IPS-NIHi7 (cell line): ENCODE results near the gene RFT1.
"Not testable (repeated sequence)": the region's sequence is repeated elsewhere in the genome, so short reads cannot be mapped to it uniquely, and the experiment has no call there.

Experiments used
- DNase-seq: peaks from one replicate; pipeline ENCODE4 v3.0.0; 2012; ENCODE audit warnings: mixed read lengths; ENCODE audit errors: extremely low spot score

The RFT1 gene

GRCh38 chr3:53071882-53072431 is 58.3 kb downstream of the RFT1 start:
- no peak for DNase-seq

- DNase-seq, result no peak
Measured at GRCh38 chr3:53069422-53070068, 60.7 kb downstream of the RFT1 start.

GRCh38 chr3:53068176-53068575 is 62.1 kb downstream of the RFT1 start:
- peak; percentile 4 for DNase-seq

GRCh38 chr3:53067567-53067966 is 62.7 kb downstream of the RFT1 start:
- peak; percentile 8 for DNase-seq

GRCh38 chr3:53065841-53066480 is 64.3 kb downstream of the RFT1 start:
- no peak for DNase-seq

- DNase-seq, result no peak
Measured at GRCh38 chr3:53062905-53063304, 67.3 kb downstream of the RFT1 start.

- DNase-seq, result peak; percentile 52
Measured at GRCh38 chr3:53056442-53056841, 73.8 kb downstream of the RFT1 start.

GRCh38 chr3:53054233-53054632 is 76.0 kb downstream of the RFT1 start:
- DNase-seq, result not testable (repeated sequence)

- DNase-seq, result no peak
Measured at GRCh38 chr3:53051929-53052328, 78.3 kb downstream of the RFT1 start.

GRCh38 chr3:53049987-53050386 is 80.2 kb downstream of the RFT1 start:
- no peak for DNase-seq

- peak; percentile 72 for DNase-seq
Measured at GRCh38 chr3:53046171-53047170, 83.8 kb downstream of the RFT1 start.

- DNase-seq, result peak; percentile 83
Measured at GRCh38 chr3:53045518-53046170, 84.6 kb downstream of the RFT1 start, which contains the start of gene SFMBT1. TSS of gene SFMBT1 (minus strand) at chr3:53046073. CDS start at chr3:52969128, 76,945 bp downstream.

GRCh38 chr3:53044711-53045517 is 85.3 kb downstream of the RFT1 start:
- DNase-seq, result peak; percentile 31

GRCh38 chr3:53044371-53044710 is 85.9 kb downstream of the RFT1 start:
- DNase-seq, result no peak

GRCh38 chr3:53043738-53044137 is 86.5 kb downstream of the RFT1 start:
- DNase-seq, result no peak

- DNase-seq, result no peak
Measured at GRCh38 chr3:53042651-53043050, 87.6 kb downstream of the RFT1 start.

GRCh38 chr3:53040351-53040820 is 89.8 kb downstream of the RFT1 start:
- no peak for DNase-seq

- DNase-seq, result no peak
Measured at GRCh38 chr3:53039376-53039752, 90.9 kb downstream of the RFT1 start.

- DNase-seq, result no peak
Measured at GRCh38 chr3:53038679-53039375, 91.4 kb downstream of the RFT1 start.
